Measurements from ENCODE around the gene APCDD1.

The APCDD1 gene

GRCh38 chr18:10424585-10425307 is 29.7 kb upstream of the APCDD1 start:
- Histone ChIP-seq H3K4me1 (no peaks in the 10 kb centered on the region), H3K27me3 (ENCODE audit: control insufficient read depth, insufficient read depth, low read length) (no peaks in the 10 kb centered on the region), H3K9me3 (ENCODE audit: control insufficient read depth, low read length) (no peaks in the 10 kb centered on the region), H3K36me3 (ENCODE audit: control insufficient read depth, insufficient read depth, low read length) (no peaks in the 10 kb centered on the region), H3K27ac (no peak overlapping the region), H3K9ac (no peak overlapping the region), H3K4me2 (ENCODE audit: low read length) (no peak overlapping the region), H3K79me2 (no peaks in the 10 kb centered on the region), H2AFZ (no peak overlapping the region), H3K4me3 (ENCODE audit: low read depth, low read length) (no peak overlapping the region)
- TF ChIP-seq, protein P1, sequence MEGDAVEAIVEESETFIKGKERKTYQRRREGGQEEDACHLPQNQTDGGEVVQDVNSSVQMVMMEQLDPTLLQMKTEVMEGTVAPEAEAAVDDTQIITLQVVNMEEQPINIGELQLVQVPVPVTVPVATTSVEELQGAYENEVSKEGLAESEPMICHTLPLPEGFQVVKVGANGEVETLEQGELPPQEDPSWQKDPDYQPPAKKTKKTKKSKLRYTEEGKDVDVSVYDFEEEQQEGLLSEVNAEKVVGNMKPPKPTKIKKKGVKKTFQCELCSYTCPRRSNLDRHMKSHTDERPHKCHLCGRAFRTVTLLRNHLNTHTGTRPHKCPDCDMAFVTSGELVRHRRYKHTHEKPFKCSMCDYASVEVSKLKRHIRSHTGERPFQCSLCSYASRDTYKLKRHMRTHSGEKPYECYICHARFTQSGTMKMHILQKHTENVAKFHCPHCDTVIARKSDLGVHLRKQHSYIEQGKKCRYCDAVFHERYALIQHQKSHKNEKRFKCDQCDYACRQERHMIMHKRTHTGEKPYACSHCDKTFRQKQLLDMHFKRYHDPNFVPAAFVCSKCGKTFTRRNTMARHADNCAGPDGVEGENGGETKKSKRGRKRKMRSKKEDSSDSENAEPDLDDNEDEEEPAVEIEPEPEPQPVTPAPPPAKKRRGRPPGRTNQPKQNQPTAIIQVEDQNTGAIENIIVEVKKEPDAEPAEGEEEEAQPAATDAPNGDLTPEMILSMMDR (IDR thresholded peaks at IDR 0.05): no peak

DNA sequence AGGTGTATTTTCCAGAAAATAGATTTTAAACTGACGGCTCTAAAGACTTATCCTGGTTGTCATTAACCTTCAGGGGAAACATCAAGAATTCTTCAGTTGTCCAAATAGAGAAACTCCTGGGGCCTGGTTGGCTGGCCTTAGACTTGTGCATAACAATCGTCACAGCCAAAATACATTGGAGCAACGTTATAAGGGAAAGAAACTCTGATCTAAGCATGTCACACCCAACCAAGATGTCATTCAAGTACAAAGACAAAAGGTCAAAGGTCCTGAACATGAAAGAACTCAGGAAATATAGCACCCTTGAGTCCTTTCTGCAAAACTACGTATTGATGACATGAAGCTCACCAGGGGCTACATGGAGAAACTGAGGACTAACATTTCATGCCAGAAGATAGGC is 23.8 kb upstream of the APCDD1 start:
- Histone ChIP-seq H3K9me3 (ENCODE audit: control insufficient read depth, low read length) (no peaks in the 10 kb centered on the region), H3K79me2 (no peaks in the 10 kb centered on the region), H3K9ac (no peak overlapping the region), H3K4me2 (ENCODE audit: low read length) (no peak overlapping the region), H3K36me3 (ENCODE audit: control insufficient read depth, insufficient read depth, low read length) (no peaks in the 10 kb centered on the region), H2AFZ (no peak overlapping the region), H3K4me3 (ENCODE audit: low read depth, low read length) (no peak overlapping the region), H3K27ac (no peak overlapping the region), H3K27me3 (ENCODE audit: control insufficient read depth, insufficient read depth, low read length) (no peaks in the 10 kb centered on the region), H3K4me1 (no peaks in the 10 kb centered on the region)
- TF ChIP-seq, protein P1 (IDR thresholded peaks at IDR 0.05): no peak

DNA sequence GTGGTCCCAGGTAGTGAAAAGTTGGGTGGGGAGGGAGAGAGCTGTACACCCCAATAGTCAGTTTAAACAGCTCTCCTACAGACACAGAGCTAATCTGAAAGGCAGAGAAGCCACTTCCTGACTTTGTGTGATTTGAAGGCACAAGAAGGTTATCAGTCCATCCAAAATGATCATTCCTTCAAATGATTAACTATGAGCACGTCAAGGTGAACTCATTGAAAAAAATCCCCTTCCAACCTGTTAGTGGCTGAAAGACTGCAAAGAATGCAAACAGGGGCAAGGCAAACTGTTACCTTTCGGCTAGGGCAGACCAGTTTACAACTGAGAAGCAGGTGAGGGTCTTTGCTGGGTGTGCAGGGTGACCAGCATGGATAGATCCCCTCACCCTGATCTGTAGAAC is 22.8 kb upstream of the APCDD1 start:
- Histone ChIP-seq H3K9ac (no peak overlapping the region), H3K9me3 (ENCODE audit: control insufficient read depth, low read length) (no peaks in the 10 kb centered on the region), H2AFZ (no peak overlapping the region), H3K27me3 (ENCODE audit: control insufficient read depth, insufficient read depth, low read length) (no peaks in the 10 kb centered on the region), H3K4me3 (ENCODE audit: low read depth, low read length) (no peak overlapping the region), H3K4me1 (no peaks in the 10 kb centered on the region), H3K36me3 (ENCODE audit: control insufficient read depth, insufficient read depth, low read length) (no peaks in the 10 kb centered on the region), H3K79me2 (no peaks in the 10 kb centered on the region), H3K4me2 (ENCODE audit: low read length) (no peak overlapping the region), H3K27ac (no peak overlapping the region)
- TF ChIP-seq, protein P1 (IDR thresholded peaks at IDR 0.05): no peak

DNA sequence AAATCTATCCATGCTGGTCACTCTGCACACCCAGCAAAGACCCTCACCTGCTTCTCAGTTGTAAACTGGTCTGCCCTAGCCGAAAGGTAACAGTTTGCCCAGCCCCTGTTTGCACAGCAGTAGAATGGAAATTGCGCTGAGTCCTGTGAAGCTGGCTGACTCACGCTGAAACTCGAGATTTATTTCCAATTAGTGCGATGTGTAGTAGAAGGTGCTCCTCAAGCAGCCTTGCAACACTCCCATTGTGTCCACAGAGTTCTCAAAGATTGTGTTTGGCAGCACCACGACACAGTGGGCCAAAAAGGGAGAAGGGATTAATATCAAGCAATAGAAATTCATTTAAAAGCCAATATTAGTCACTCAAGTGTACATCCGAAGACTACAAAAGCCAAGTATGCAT is 21.7 kb upstream of the APCDD1 start:
- Histone ChIP-seq H3K9ac (no peak overlapping the region), H3K4me3 (ENCODE audit: low read depth, low read length) (no peak overlapping the region), H3K27me3 (ENCODE audit: control insufficient read depth, insufficient read depth, low read length) (no peaks in the 10 kb centered on the region), H3K4me2 (ENCODE audit: low read length) (no peak overlapping the region), H3K4me1 (no peaks in the 10 kb centered on the region), H3K36me3 (ENCODE audit: control insufficient read depth, insufficient read depth, low read length) (no peaks in the 10 kb centered on the region), H3K27ac (no peak overlapping the region), H3K79me2 (no peaks in the 10 kb centered on the region), H3K9me3 (ENCODE audit: control insufficient read depth, low read length) (no peaks in the 10 kb centered on the region), H2AFZ (no peak overlapping the region)
- TF ChIP-seq, protein P1 (IDR thresholded peaks at IDR 0.05): no peak

DNA sequence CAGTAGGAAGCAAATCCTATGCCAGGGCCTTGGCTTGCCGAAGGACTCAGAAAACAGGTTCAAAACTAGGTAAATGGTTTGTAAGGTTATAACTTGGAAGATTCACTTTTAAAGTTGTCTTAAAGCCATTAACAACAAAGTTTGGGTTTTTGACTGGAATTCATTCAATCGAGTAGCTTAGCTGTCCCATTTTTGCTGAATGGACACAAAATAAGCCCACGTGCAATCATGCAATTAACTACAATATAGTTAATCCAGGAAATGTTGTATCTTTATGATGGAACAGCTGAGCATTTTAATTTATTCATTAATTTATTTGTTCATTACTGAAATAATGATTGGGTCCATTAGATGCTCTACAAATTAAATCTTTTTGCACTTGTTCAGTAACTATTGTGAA is 18.3 kb upstream of the APCDD1 start:
- no peak overlapping the region for H2AFZ ChIP-seq
- H3K79me2 ChIP-seq: no peaks in the 10 kb centered on the region
- no peaks in the 10 kb centered on the region for H3K9me3 ChIP-seq (ENCODE audit: control insufficient read depth, low read length)
- H3K9ac ChIP-seq: no peak overlapping the region
- no peak overlapping the region for H3K4me3 ChIP-seq (ENCODE audit: low read depth, low read length)
- H3K27me3 ChIP-seq (ENCODE audit: control insufficient read depth, insufficient read depth, low read length): no peaks in the 10 kb centered on the region
- H3K36me3 ChIP-seq (ENCODE audit: control insufficient read depth, insufficient read depth, low read length): no peaks in the 10 kb centered on the region
- H3K4me2 ChIP-seq (ENCODE audit: low read length): no peak overlapping the region
- TF ChIP-seq, protein P1 (IDR thresholded peaks at IDR 0.05): no peak
- no peak overlapping the region for H3K27ac ChIP-seq
- H3K4me1 ChIP-seq: no peaks in the 10 kb centered on the region
